HL-60 (cell line): ENCODE data around the gene CAD.

ENCODE experiments used
- POLR2AphosphoS5 ChIP-seq: IDR thresholded peaks from 2 replicates; pipeline ENCODE4 v1.6.1; 2012; ENCODE audit warnings: low read depth
- TF ChIP-seq, protein P1 (sequence below): IDR thresholded peaks from one replicate; pipeline ENCODE4 v1.5.1; 2011; ENCODE audit warnings: low read length, control low read depth, inconsistent platforms; ENCODE audit not compliant: insufficient read depth
- TF ChIP-seq, protein P2 (sequence below): IDR thresholded peaks from 2 replicates; pipeline ENCODE4 v1.6.1; 2012; ENCODE audit warnings: low read depth; ENCODE audit not compliant: insufficient replicate concordance

DNA sequence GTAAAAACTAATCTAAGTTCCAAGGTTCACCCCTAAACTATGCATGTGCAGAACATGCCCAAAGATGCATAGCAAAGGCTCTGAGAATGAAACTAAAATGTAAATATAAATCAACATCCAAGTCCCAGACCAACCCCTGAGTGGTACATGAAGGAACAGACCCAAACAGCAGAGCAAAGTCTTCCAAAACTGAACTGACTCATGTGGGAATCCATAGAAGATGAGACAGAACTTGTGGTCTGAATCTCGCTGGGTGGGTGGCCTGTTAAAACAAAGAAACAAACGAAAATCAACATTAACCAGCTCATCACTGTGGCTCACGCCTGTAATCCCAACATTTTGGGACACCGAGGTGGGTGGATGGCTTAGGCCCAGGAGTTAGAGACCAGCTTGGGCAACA lies 34.8 kb upstream of the CAD start:
- TF ChIP-seq, protein P1, sequence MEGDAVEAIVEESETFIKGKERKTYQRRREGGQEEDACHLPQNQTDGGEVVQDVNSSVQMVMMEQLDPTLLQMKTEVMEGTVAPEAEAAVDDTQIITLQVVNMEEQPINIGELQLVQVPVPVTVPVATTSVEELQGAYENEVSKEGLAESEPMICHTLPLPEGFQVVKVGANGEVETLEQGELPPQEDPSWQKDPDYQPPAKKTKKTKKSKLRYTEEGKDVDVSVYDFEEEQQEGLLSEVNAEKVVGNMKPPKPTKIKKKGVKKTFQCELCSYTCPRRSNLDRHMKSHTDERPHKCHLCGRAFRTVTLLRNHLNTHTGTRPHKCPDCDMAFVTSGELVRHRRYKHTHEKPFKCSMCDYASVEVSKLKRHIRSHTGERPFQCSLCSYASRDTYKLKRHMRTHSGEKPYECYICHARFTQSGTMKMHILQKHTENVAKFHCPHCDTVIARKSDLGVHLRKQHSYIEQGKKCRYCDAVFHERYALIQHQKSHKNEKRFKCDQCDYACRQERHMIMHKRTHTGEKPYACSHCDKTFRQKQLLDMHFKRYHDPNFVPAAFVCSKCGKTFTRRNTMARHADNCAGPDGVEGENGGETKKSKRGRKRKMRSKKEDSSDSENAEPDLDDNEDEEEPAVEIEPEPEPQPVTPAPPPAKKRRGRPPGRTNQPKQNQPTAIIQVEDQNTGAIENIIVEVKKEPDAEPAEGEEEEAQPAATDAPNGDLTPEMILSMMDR: no peak
- no peak for TF ChIP-seq POLR2AphosphoS5
- TF ChIP-seq, protein P2, sequence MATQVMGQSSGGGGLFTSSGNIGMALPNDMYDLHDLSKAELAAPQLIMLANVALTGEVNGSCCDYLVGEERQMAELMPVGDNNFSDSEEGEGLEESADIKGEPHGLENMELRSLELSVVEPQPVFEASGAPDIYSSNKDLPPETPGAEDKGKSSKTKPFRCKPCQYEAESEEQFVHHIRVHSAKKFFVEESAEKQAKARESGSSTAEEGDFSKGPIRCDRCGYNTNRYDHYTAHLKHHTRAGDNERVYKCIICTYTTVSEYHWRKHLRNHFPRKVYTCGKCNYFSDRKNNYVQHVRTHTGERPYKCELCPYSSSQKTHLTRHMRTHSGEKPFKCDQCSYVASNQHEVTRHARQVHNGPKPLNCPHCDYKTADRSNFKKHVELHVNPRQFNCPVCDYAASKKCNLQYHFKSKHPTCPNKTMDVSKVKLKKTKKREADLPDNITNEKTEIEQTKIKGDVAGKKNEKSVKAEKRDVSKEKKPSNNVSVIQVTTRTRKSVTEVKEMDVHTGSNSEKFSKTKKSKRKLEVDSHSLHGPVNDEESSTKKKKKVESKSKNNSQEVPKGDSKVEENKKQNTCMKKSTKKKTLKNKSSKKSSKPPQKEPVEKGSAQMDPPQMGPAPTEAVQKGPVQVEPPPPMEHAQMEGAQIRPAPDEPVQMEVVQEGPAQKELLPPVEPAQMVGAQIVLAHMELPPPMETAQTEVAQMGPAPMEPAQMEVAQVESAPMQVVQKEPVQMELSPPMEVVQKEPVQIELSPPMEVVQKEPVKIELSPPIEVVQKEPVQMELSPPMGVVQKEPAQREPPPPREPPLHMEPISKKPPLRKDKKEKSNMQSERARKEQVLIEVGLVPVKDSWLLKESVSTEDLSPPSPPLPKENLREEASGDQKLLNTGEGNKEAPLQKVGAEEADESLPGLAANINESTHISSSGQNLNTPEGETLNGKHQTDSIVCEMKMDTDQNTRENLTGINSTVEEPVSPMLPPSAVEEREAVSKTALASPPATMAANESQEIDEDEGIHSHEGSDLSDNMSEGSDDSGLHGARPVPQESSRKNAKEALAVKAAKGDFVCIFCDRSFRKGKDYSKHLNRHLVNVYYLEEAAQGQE: no peak
